HG02973 (cell line): ENCODE measurements around the gene FADS2.

Experiments
- ATAC-seq: cut with Tn5 transposase; IDR thresholded peaks from one replicate; pipeline ENCODE4 v1.9.1; 2021; ENCODE audit warnings: moderate library complexity; ENCODE audit not compliant: unreplicated experiment

The FADS2 gene

GRCh38 chr11:61795876-61796526 lies 32.1 kb upstream of the FADS2 start:
- no peak for ATAC-seq

- ATAC-seq, result no peak
These were observed 30.7 kb upstream of the FADS2 start for GRCh38 chr11:61797263-61797944.

- ATAC-seq, result no peak
These were observed 28.3 kb upstream of the FADS2 start for GRCh38 chr11:61799665-61800284.

GRCh38 chr11:61800331-61801281 lies 27.5 kb upstream of the FADS2 start:
- no peak for ATAC-seq

GRCh38 chr11:61802605-61803004 lies 25.5 kb upstream of the FADS2 start:
- no peak for ATAC-seq

GRCh38 chr11:61803889-61804647 lies 24.0 kb upstream of the FADS2 start:
- no peak for ATAC-seq

GRCh38 chr11:61805146-61805545 lies 23.0 kb upstream of the FADS2 start:
- no peak for ATAC-seq

GRCh38 chr11:61806785-61807184 lies 21.3 kb upstream of the FADS2 start:
- ATAC-seq, result no peak

- ATAC-seq, result no peak
These were observed 17.4 kb upstream of the FADS2 start for GRCh38 chr11:61810671-61811175.

GRCh38 chr11:61811831-61812230 lies 16.3 kb upstream of the FADS2 start:
- ATAC-seq, result no peak

GRCh38 chr11:61812736-61813411 lies 15.2 kb upstream of the FADS2 start:
- ATAC-seq, result no peak

GRCh38 chr11:61814247-61814957 lies 13.7 kb upstream of the FADS2 start:
- no peak for ATAC-seq

- ATAC-seq, result peak; percentile 35
These were observed 12.9 kb upstream of the FADS2 start for GRCh38 chr11:61814958-61815789.

- peak; percentile 29 for ATAC-seq
These were observed 12.0 kb upstream of the FADS2 start for GRCh38 chr11:61815790-61816735.

GRCh38 chr11:61816736-61817455 lies 11.2 kb upstream of the FADS2 start, which contains the start of gene FADS1:
FADS1 (minus strand) TSS chr11:61817003; CDS start chr11:61816929, 74 bp downstream.
- no peak for ATAC-seq

- no peak for ATAC-seq
These were observed 10.5 kb upstream of the FADS2 start for GRCh38 chr11:61817471-61818202.
